Esophagus muscularis mucosa (tissue), 4 donors: Measurements from ENCODE around the gene SLC24A3.

Experiments used
- EP300 ChIP-seq: sonication (generic); formaldehyde crosslinking; IDR thresholded peaks from one replicate; pipeline ENCODE4 v1.6.1; 2017; ENCODE audit warnings: antibody characterized with exemption
- POLR2A ChIP-seq: fragments of 450-650 bp; IDR thresholded peaks from one replicate; pipeline ENCODE4 v1.6.1; 2017; ENCODE audit warnings: antibody characterized with exemption, moderate library complexity, mild to moderate bottlenecking, low read depth
- TF ChIP-seq, protein P1 (sequence below), 3 experiments: fragments of 200-600 bp in 2 of 3; fragments of 450-650 bp in 1 of 3; sonication (generic) in 2 of 3; IDR thresholded peaks; one replicate each; pipeline ENCODE4 v1.5.1; 2017 to 2019; ENCODE audit warnings: antibody characterized with exemption in 3 of 3, mild to moderate bottlenecking in 2 of 3, moderate library complexity in 1 of 3

DNA sequence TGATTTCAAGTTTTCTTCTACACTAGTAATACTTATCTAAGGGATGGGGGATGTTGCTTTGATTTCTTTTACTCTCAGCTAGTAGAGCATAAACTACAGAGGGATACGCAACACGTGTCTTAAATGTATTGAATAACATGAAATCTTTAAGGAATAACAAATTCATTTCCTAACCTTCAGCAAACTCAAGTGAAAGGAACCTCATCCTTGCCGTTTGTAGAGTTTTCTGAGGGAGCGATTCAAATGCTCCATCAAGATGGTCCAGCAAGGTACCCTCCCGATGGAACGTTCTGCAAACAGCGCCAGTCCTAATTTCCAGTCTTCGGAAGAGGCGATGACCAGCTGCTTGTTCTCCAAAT lies 450.2 kb downstream of the SLC24A3 start:
- TF ChIP-seq, protein P1, sequence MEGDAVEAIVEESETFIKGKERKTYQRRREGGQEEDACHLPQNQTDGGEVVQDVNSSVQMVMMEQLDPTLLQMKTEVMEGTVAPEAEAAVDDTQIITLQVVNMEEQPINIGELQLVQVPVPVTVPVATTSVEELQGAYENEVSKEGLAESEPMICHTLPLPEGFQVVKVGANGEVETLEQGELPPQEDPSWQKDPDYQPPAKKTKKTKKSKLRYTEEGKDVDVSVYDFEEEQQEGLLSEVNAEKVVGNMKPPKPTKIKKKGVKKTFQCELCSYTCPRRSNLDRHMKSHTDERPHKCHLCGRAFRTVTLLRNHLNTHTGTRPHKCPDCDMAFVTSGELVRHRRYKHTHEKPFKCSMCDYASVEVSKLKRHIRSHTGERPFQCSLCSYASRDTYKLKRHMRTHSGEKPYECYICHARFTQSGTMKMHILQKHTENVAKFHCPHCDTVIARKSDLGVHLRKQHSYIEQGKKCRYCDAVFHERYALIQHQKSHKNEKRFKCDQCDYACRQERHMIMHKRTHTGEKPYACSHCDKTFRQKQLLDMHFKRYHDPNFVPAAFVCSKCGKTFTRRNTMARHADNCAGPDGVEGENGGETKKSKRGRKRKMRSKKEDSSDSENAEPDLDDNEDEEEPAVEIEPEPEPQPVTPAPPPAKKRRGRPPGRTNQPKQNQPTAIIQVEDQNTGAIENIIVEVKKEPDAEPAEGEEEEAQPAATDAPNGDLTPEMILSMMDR (IDR thresholded peaks at IDR 0.05): no peak
- TF ChIP-seq POLR2A (no peak), EP300 (no peak)
